Peyer's patch (tissue), 4 donors: ENCODE data around the gene PML.
"Not testable (repeated sequence)": the region's sequence is repeated elsewhere in the genome, so short reads cannot be mapped to it uniquely, and the experiment has no call there.

Experiments used
- POLR2A ChIP-seq, 2 donors: fragments of 450-650 bp; IDR thresholded peaks; one replicate each; pipeline ENCODE4 v1.5.1; 2017; ENCODE audit warnings: antibody characterized with exemption in 2 of 2, mild to moderate bottlenecking in 2 of 2, moderate library complexity in 2 of 2
- TF ChIP-seq, protein P1 (sequence below), 6 experiments: fragments of 450-650 bp in 4 of 6; fragments of 200-600 bp in 2 of 6; sonication (generic) in 1 of 6; IDR thresholded peaks; one replicate each; pipeline ENCODE4 v1.5.1; 2017 to 2019; ENCODE audit warnings: antibody characterized with exemption in 6 of 6, mild to moderate bottlenecking in 3 of 6, moderate library complexity in 1 of 6

- TF ChIP-seq, protein P1, sequence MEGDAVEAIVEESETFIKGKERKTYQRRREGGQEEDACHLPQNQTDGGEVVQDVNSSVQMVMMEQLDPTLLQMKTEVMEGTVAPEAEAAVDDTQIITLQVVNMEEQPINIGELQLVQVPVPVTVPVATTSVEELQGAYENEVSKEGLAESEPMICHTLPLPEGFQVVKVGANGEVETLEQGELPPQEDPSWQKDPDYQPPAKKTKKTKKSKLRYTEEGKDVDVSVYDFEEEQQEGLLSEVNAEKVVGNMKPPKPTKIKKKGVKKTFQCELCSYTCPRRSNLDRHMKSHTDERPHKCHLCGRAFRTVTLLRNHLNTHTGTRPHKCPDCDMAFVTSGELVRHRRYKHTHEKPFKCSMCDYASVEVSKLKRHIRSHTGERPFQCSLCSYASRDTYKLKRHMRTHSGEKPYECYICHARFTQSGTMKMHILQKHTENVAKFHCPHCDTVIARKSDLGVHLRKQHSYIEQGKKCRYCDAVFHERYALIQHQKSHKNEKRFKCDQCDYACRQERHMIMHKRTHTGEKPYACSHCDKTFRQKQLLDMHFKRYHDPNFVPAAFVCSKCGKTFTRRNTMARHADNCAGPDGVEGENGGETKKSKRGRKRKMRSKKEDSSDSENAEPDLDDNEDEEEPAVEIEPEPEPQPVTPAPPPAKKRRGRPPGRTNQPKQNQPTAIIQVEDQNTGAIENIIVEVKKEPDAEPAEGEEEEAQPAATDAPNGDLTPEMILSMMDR (IDR thresholded peaks at IDR 0.05) = not testable (repeated sequence)
- not testable (repeated sequence) for TF ChIP-seq POLR2A (IDR thresholded peaks at IDR 0.05)
These were observed 102.4 kb downstream of the PML start for GRCh38 chr15:74096753-74097474.
